ENCODE data around the gene TOLLIP. TPM values are rescaled to one million over a fixed set of nuclear protein-coding genes. Genes with fewer than 3 reads are reported as not detected.

The TOLLIP gene
- total RNA-seq, 5 donors from 2014 or later (not counting 1 experiment from before 2014, with no cell fraction given): 44.4 to 54.1 (median 50.8) TPM

DNA sequence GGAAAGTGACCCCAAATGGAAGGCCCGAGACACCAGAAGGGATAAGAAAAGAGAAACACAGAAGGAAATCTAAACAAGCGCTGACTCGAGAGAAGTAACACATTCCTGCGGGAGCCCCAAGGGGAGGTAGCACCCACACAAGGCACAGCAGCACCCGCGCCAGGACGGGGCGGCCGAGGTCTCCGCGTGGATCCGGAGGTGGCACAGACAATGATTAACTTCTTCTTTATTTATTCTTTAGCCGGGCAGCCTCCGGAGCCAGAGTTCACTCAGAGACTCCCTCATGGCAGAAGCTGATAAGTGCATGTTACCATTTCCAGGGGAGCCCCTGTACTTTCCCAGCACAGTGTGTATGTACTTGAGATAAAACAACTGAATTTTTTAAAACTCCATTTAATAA lies 5.1 kb downstream of the TOLLIP start:
- Histone ChIP-seq H3K36me3 (ENCODE audit: control insufficient read depth in 2 of 2, extremely low read depth in 1 of 2, insufficient read depth in 1 of 2, low read length in 1 of 2) (peaks cover 0 to 12% of the 10 kb centered on the region in 2 donors), H3K9me3 (no peaks in the 10 kb centered on the region), H3K27me3 (replicated peaks in 1 of 2; ENCODE audit: control insufficient read depth in 2 of 2, extremely low read depth in 1 of 2, insufficient read depth in 2 of 2, low read length in 1 of 2) (no peaks in the 10 kb centered on the region), H3K4me1 (ENCODE audit: control insufficient read depth in 1 of 2, extremely low read depth in 1 of 2, insufficient read depth in 2 of 2, low read length in 2 of 2) (peaks cover 4 to 48% of the 10 kb centered on the region in 2 experiments), H3K27ac (ENCODE audit: low read length) (no peak overlapping the region), H3K4me3 (ENCODE audit: control insufficient read depth in 1 of 2, extremely low read depth in 1 of 2, low read length in 1 of 2) (no peak overlapping the region)
- Mint-ChIP-seq H3K4me1 (peaks cover 58 to 62% (median 61%) of the 10 kb centered on the region in 3 donors), H3K36me3 (peaks cover 3% of the 10 kb centered on the region), H3K9me3 (no peaks in the 10 kb centered on the region), H3K27me3 (no peaks in the 10 kb centered on the region), H3K27ac (no peak overlapping the region), H3K4me3 (no peak overlapping the region)
- WGBS (ENCODE audit: insufficient coverage): 98% methylated on average over 12 of the region's 14 CpGs
- CTCF ChIA-PET: no interaction called here
- ATAC-seq (replicated peaks in 1 of 4) (no peak), DNase-seq (peak in 1 of 35 experiments; percentile 1)
- POLR2A ChIA-PET: interaction anchor here in 1 of 2 donors (0.5 kb wide), 1 partner anchor 590 kb away, joined by 4 read pairs; no protein-coding TSS in a partner anchor

DNA sequence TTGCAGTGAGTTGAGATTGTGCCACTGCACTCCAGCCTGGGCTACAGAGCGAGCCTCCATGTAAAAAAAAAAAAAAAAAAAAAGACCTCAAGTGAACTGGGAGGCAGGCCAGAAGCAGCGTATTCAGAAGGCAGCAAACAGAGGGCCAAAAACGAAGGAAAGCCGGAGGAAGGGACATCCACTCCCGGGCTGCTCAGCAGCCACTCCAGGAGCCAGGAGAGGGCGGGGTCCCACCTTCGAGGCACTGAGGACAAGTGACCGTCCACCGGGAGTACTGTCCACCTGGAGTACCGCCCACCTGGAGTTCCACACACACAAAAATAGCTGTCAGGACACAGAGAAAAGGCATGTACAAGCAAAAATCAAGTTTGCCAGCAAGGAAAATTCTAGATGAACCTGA lies 5.5 kb downstream of the TOLLIP start:
- Mint-ChIP-seq H3K36me3 (peaks cover 5% of the 10 kb centered on the region), H3K4me3 (no peak overlapping the region), H3K4me1 (peaks cover 58 to 62% (median 61%) of the 10 kb centered on the region in 3 donors), H3K9me3 (no peaks in the 10 kb centered on the region), H3K27me3 (no peaks in the 10 kb centered on the region), H3K27ac (no peak overlapping the region)
- no peak overlapping the region for H3K4me3 ChIP-seq (ENCODE audit: control insufficient read depth in 1 of 2, extremely low read depth in 1 of 2, low read length in 1 of 2)
- DNase-seq (no peak), ATAC-seq (replicated peaks in 1 of 4) (no peak)
- no peaks in the 10 kb centered on the region for H3K27me3 ChIP-seq (replicated peaks in 1 of 2; ENCODE audit: control insufficient read depth in 2 of 2, extremely low read depth in 1 of 2, insufficient read depth in 2 of 2, low read length in 1 of 2)
- POLR2A ChIA-PET: interaction anchor here in 1 of 2 donors (0.5 kb wide), 1 partner anchor 590 kb away, joined by 4 read pairs; no protein-coding TSS in a partner anchor
- H3K27ac ChIP-seq (ENCODE audit: low read length): no peak overlapping the region
- CTCF ChIA-PET: no interaction called here
- WGBS (ENCODE audit: insufficient coverage): 97% methylated on average over 4 of the region's 10 CpGs
- no peaks in the 10 kb centered on the region for H3K9me3 ChIP-seq
- peaks cover 0 to 12% of the 10 kb centered on the region in 2 donors for H3K36me3 ChIP-seq (ENCODE audit: control insufficient read depth in 2 of 2, extremely low read depth in 1 of 2, insufficient read depth in 1 of 2, low read length in 1 of 2)
- peaks cover 4 to 48% of the 10 kb centered on the region in 2 experiments for H3K4me1 ChIP-seq (ENCODE audit: control insufficient read depth in 1 of 2, extremely low read depth in 1 of 2, insufficient read depth in 2 of 2, low read length in 2 of 2)

DNA sequence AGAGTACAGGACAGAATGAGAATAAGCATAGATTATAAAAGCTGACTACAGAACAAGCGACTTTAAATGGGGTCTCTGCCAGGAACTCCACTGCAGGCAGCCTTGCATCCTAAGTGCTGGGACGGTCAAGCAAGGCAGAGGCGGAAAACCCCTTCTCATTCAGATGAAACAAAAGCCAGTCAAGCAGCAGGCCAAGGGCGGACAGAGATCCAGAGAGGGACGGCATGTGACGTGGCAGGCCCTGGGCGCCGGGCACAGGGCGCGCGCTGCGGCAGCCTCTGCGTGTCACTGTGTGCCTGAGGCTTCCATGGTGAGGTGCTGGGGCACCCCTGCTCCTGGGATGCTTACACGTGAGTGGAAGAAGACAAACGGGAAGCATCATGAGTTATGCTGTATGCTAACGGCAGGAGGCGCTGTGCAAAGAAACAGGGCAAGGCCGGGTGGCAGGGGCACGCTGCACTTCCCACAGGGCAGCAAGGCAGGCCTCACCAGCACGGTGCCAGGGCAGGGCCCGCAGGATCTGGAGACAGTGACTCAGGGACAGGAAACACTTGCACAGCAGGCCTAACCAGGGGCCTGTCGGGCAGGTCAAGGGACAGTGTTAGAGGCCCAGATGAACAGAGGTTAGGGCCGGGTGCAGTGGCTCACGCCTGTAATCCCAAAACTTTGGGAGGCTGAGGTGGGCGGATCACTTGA lies 6.2 kb downstream of the TOLLIP start:
- H3K27me3 ChIP-seq (replicated peaks in 1 of 2; ENCODE audit: control insufficient read depth in 2 of 2, extremely low read depth in 1 of 2, insufficient read depth in 2 of 2, low read length in 1 of 2): no peaks in the 10 kb centered on the region
- no peaks in the 10 kb centered on the region for H3K9me3 ChIP-seq
- ChIA-PET POLR2A (no interaction called here), CTCF (no interaction called here)
- Mint-ChIP-seq H3K36me3 (peaks cover 8% of the 10 kb centered on the region), H3K9me3 (no peaks in the 10 kb centered on the region), H3K4me1 (peaks cover 58 to 63% (median 62%) of the 10 kb centered on the region in 3 donors), H3K4me3 (no peak overlapping the region), H3K27ac (no peak overlapping the region), H3K27me3 (no peaks in the 10 kb centered on the region)
- H3K36me3 ChIP-seq (ENCODE audit: control insufficient read depth in 2 of 2, extremely low read depth in 1 of 2, insufficient read depth in 1 of 2, low read length in 1 of 2): peaks cover 0 to 12% of the 10 kb centered on the region in 2 donors
- H3K4me1 ChIP-seq (ENCODE audit: control insufficient read depth in 1 of 2, extremely low read depth in 1 of 2, insufficient read depth in 2 of 2, low read length in 2 of 2): peaks cover 2 to 42% of the 10 kb centered on the region in 2 experiments
- H3K27ac ChIP-seq (ENCODE audit: low read length): no peak overlapping the region
- ATAC-seq (replicated peaks in 1 of 4) (no peak), DNase-seq (peak in 2 of 35 experiments; percentile 5 to 12)
- H3K4me3 ChIP-seq (ENCODE audit: control insufficient read depth in 1 of 2, extremely low read depth in 1 of 2, low read length in 1 of 2): no peak overlapping the region
- 95% methylated on average over 23 of the region's 25 CpGs for WGBS (ENCODE audit: insufficient coverage)

DNA sequence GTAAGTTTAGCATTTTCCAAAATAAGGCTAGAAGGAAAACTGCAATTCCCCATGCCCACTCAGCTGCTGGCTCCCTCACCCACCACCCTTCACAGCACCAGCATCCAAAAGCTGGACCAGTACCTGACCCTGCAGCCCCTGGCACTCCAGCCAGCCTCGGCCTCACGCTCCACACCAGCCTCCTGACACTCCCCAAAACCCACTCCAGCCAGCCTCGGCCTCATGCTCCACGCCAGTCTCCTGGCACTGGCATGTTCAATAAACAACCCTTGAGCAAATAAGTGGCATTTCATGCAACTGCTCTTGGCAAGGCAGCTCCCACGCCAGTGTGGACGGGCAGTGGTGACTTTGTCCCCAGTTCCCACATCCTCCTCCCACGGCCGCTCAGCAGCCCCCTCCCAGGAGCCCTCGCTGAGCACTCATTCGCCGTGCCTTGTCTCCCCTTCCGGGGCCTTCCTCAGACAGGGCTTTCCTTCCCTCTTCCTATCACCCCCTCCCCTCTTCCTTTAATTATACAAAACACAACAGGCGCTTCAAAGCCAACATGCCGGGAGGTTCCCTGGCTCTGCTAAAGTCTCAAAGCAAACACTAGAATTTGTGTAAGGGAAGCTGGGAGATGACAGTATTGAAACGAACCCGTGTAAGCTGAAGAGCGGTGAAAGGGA lies 6.8 kb downstream of the TOLLIP start:
- Histone ChIP-seq H3K4me1 (ENCODE audit: control insufficient read depth in 1 of 2, extremely low read depth in 1 of 2, insufficient read depth in 2 of 2, low read length in 2 of 2) (peaks cover 0 to 38% of the 10 kb centered on the region in 2 experiments), H3K27ac (ENCODE audit: low read length) (no peak overlapping the region), H3K36me3 (ENCODE audit: control insufficient read depth in 2 of 2, extremely low read depth in 1 of 2, insufficient read depth in 1 of 2, low read length in 1 of 2) (peaks cover 0 to 19% of the 10 kb centered on the region in 2 donors), H3K4me3 (ENCODE audit: control insufficient read depth in 1 of 2, extremely low read depth in 1 of 2, low read length in 1 of 2) (no peak overlapping the region), H3K9me3 (no peaks in the 10 kb centered on the region), H3K27me3 (replicated peaks in 1 of 2; ENCODE audit: control insufficient read depth in 2 of 2, extremely low read depth in 1 of 2, insufficient read depth in 2 of 2, low read length in 1 of 2) (no peaks in the 10 kb centered on the region)
- H3K4me1 Mint-ChIP-seq: peaks cover 53 to 59% (median 57%) of the 10 kb centered on the region in 3 donors
- no peak overlapping the region for H3K4me3 Mint-ChIP-seq
- H3K36me3 Mint-ChIP-seq: peaks cover 8% of the 10 kb centered on the region
- DNase-seq (peak in 1 of 35 experiments; percentile 12), ATAC-seq (replicated peaks in 1 of 4) (no peak)
- POLR2A ChIA-PET: no interaction called here
- no peak overlapping the region for H3K27ac Mint-ChIP-seq
- H3K27me3 Mint-ChIP-seq: no peaks in the 10 kb centered on the region
- WGBS (ENCODE audit: insufficient coverage): over 99% methylated on average over 8 of the region's 17 CpGs
- H3K9me3 Mint-ChIP-seq: no peaks in the 10 kb centered on the region
- CTCF ChIA-PET: no interaction called here

DNA sequence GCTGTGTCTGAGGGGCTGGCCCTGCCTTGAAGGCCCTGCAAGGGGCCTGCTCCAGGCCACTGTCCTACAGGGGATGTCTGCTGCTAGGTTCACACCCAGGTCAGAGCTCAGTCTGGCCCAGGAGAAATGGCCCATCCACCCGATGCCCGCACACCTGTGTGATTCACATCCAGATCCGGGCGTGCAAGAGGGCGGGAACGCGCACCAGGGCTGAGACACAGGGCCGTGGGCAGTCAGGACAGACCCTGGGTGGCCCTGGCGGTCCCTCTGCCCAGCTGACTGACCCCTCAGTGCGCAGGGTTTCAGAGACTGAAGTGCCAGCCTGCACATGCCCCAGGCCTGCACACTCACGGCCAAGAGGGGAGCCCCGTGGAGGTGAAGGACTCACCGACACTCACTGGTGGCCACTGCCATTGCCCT lies 7.4 kb downstream of the TOLLIP start:
- 93% methylated on average over 12 of the region's 13 CpGs for WGBS (ENCODE audit: insufficient coverage)
- Mint-ChIP-seq H3K9me3 (no peaks in the 10 kb centered on the region), H3K4me1 (peaks cover 47 to 53% (median 51%) of the 10 kb centered on the region in 3 donors), H3K4me3 (no peak overlapping the region), H3K27me3 (no peaks in the 10 kb centered on the region), H3K36me3 (peaks cover 8% of the 10 kb centered on the region), H3K27ac (no peak overlapping the region)
- DNase-seq (no peak), ATAC-seq (replicated peaks in 1 of 4) (no peak)
- POLR2A ChIA-PET: no interaction called here
- H3K36me3 ChIP-seq (ENCODE audit: control insufficient read depth in 2 of 2, extremely low read depth in 1 of 2, insufficient read depth in 1 of 2, low read length in 1 of 2): peaks cover 0 to 20% of the 10 kb centered on the region in 2 donors
- CTCF ChIA-PET: no interaction called here
- peaks cover 0 to 32% of the 10 kb centered on the region in 2 experiments for H3K4me1 ChIP-seq (ENCODE audit: control insufficient read depth in 1 of 2, extremely low read depth in 1 of 2, insufficient read depth in 2 of 2, low read length in 2 of 2)
- H3K27me3 ChIP-seq (replicated peaks in 1 of 2; ENCODE audit: control insufficient read depth in 2 of 2, extremely low read depth in 1 of 2, insufficient read depth in 2 of 2, low read length in 1 of 2): no peaks in the 10 kb centered on the region
- no peaks in the 10 kb centered on the region for H3K9me3 ChIP-seq
- H3K4me3 ChIP-seq (ENCODE audit: control insufficient read depth in 1 of 2, extremely low read depth in 1 of 2, low read length in 1 of 2): no peak overlapping the region
- no peak overlapping the region for H3K27ac ChIP-seq (ENCODE audit: low read length)

DNA sequence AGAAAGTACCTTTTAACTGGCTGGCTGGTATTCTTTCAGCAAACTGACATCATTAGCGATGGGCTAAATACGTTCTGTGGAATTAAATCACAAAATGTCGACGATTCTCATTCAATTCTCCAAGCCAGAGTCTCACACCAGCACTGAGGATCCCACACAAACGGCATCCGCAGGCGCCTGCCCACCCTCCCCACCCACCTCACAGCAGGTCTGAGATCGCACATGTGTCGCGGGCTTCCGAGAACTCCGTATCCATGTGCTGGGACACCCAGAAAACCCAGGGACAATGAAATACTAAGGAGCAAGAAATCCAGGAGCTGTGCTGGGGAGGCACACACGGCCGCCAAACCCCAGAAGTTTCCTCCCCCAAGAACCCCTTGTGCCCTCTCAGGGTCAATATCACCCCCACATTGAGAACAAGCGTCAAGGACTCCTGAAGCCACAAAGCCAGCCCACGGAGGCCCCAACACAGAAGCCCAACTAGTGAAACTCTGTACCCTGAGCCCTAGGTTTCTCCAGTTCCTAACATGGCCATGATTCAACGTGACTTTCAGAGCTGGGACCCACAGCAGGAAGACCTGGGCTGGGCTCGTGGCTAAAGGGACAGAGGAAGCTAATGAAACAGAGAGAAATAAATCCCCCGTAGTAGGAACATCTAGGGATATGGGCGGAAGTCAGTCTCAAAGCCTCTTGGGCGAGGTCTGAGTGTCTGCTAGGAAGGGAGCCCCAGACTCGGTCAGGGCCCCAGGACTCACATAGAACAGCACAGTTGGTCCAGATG lies 8.0 kb downstream of the TOLLIP start:
- H3K9me3 Mint-ChIP-seq: no peaks in the 10 kb centered on the region
- peaks cover 42 to 48% (median 45%) of the 10 kb centered on the region in 3 donors for H3K4me1 Mint-ChIP-seq
- no peaks in the 10 kb centered on the region for H3K9me3 ChIP-seq
- H3K4me3 ChIP-seq (ENCODE audit: control insufficient read depth in 1 of 2, extremely low read depth in 1 of 2, low read length in 1 of 2): no peak overlapping the region
- H3K36me3 ChIP-seq (ENCODE audit: control insufficient read depth in 2 of 2, extremely low read depth in 1 of 2, insufficient read depth in 1 of 2, low read length in 1 of 2): peaks cover 0 to 20% of the 10 kb centered on the region in 2 donors
- H3K27ac Mint-ChIP-seq: no peak overlapping the region
- no peaks in the 10 kb centered on the region for H3K27me3 Mint-ChIP-seq
- CTCF ChIA-PET: no interaction called here
- H3K4me3 Mint-ChIP-seq: no peak overlapping the region
- WGBS (ENCODE audit: insufficient coverage): 91% methylated on average over 17 of the region's 22 CpGs
- ATAC-seq (replicated peaks in 1 of 4) (no peak), DNase-seq (no peak)
- H3K27me3 ChIP-seq (replicated peaks in 1 of 2; ENCODE audit: control insufficient read depth in 2 of 2, extremely low read depth in 1 of 2, insufficient read depth in 2 of 2, low read length in 1 of 2): no peaks in the 10 kb centered on the region
- POLR2A ChIA-PET: no interaction called here
- H3K36me3 Mint-ChIP-seq: peaks cover 8% of the 10 kb centered on the region
- H3K4me1 ChIP-seq (ENCODE audit: control insufficient read depth in 1 of 2, extremely low read depth in 1 of 2, insufficient read depth in 2 of 2, low read length in 2 of 2): peaks cover 0 to 26% of the 10 kb centered on the region in 2 experiments
- no peak overlapping the region for H3K27ac ChIP-seq (ENCODE audit: low read length)

Data from T-cell (primary cell).